ENCODE results near the gene CACNA1H.

The CACNA1H gene

DNA sequence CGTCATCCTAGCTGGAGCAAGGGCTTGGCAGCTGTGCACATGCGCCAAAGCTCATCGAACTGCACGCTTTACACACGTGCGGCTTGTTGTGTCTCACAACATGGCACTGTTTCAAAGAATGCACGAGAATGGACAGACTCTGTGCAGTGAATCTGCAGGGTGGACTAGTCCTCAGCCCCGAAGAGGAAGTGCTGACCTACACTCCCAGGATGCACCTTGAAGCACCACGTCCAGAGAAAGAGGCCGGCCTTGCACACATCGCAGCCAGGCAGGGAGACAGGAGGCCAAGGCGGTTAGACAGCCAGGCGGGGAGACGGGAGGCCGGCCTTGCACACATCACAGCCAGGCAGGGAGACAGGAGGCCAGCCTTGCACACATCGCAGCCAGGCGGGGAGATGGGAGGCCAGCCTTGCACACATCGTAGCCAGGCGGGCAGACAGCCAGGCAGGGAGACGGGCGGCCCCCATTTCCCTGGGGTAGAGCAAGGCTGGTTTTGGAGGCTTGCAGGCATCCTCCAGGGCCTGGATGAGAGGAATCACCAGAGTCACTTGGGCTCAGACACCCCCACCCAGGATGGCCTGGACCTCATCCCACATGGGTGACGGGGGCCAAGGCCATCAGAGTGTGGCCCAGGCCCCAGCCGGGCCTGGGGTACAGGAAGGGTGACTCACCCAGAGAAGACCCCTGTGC, 9.0 kb upstream of the CACNA1H start:
- no peak for DNase-seq

- DNase-seq = no peak
Measured at GRCh38 chr16:1144476-1145382, 8.2 kb upstream of the CACNA1H start.

DNA sequence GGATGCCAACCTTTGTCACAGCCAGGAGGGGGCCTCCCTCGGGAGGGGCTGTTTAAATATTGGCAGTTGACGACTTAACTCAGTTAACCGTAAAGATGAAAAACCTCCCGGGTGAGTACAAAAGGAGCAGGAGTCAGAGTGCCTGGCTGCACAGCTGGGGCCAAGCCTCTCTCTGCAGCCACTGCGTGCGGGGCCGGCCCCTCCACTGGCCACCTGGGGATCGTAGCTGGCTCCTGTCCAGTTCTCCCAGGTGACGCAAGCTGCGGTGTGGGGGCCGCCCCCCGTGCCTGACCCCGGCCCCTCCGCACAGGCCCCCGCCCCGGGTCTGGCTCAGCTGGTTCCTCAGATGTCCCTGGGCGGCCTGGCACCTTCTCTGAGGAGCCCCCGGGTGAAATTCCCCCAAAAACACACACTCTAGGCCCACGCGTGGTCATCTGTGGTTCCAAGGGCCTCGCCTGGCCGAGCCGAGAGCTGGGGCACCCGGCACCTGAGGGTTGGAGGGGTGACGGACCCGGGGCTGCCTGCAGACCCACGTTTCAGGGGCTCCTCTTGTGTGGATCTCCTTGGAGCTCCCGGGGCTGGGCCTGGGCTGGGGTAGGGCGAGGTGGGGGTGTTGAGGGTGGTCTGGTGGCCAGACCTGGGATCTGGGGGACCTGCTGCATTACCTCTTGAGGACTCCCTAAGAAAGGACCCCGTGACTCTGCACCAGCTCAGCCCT, 7.4 kb upstream of the CACNA1H start:
- DNase-seq = no peak

GRCh38 chr16:1146409-1146808, 6.5 kb upstream of the CACNA1H start:
- DNase-seq = no peak

GRCh38 chr16:1147027-1147426, 5.9 kb upstream of the CACNA1H start:
- DNase-seq = no peak

DNA sequence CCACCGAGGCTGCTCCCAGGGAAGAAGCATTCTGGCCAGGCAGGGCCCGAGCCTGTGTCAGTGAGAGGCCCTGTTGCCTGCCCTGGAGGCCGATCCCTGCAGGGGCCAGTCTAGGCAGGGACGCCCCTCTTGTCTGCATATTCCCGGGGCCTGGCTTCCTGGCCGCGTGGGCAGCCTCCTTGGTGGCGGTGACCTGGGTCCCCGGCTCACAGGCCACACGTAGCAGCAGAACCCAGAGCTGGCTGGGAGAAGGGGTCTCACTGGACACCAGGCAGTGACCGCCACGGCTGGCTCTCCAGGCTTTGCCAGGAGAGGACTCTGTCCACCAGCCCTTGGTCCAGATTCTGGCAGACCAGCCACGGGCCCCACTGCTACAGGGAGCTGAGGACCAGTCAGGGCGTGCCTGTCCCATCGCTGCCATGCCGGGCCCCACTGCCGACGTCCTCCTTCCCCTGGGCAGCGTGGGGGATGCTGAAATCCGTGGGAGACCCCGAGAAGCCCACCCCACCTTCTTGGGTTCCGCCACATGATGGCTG, 3.7 kb upstream of the CACNA1H start:
- no peak for DNase-seq

- no peak for DNase-seq
Measured at GRCh38 chr16:1150511-1150982, 2.4 kb upstream of the CACNA1H start.

- DNase-seq = no peak
Measured at GRCh38 chr16:1151424-1152122, 1.3 kb upstream of the CACNA1H start.

- DNase-seq = peak; percentile 52
Measured at GRCh38 chr16:1152123-1152638, 725 bp upstream of the CACNA1H start.

- DNase-seq = no peak
Measured at GRCh38 chr16:1153480-1154160, 714 bp downstream of the CACNA1H start.

GRCh38 chr16:1154291-1154886, 1.5 kb downstream of the CACNA1H start:
- DNase-seq = no peak

GRCh38 chr16:1154887-1155331, 2.0 kb downstream of the CACNA1H start:
- no peak for DNase-seq

- DNase-seq = no peak
Measured at GRCh38 chr16:1155353-1156054, 2.6 kb downstream of the CACNA1H start.

DNA sequence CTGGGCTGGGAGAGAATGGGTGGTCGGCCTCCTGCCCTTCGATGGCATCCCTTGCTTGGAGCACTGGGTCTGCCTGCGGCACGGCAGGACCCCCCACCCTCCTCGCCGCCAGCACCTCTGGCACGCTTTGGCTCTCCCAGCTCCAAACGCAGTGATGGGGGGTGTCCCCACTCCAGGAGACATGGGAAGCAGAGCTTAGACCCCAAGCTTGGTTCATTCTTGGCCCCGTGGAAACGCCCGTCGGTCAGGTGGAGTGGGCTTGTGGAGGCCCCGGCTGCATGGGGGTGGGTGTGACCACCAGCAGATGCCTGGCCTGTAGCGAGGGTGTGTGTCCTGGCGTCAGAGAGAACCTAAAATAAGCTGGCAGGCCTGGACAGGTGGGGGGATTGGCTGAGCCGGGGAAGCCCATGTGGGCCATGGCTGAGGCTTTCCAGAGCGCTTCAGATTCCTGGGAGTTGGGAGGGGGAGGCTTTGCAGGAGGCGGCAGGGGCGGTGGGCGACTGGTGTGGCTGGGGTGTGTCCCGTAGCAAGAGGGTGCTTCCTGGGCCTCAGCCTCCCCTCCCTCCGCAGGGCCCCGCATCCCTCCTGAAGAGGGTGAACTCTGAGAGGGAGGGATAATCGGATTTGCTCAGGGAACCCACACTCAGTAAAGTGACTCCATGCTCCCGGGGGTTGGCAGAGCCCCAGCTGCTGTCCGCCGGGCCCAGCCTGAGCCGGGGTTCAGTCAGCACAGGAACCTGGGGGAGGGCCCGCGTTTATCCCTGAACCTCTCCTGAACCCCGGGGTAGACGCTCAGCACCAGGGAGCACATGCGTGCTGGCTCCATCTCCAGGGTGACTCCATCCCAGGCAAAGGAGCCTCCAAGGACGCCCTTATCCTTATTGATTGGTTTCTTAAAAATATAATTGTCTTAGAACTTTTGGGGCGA, 3.4 kb downstream of the CACNA1H start:
- DNase-seq = no peak

- no peak for DNase-seq
Measured at GRCh38 chr16:1156983-1157638, 4.2 kb downstream of the CACNA1H start.

DNA sequence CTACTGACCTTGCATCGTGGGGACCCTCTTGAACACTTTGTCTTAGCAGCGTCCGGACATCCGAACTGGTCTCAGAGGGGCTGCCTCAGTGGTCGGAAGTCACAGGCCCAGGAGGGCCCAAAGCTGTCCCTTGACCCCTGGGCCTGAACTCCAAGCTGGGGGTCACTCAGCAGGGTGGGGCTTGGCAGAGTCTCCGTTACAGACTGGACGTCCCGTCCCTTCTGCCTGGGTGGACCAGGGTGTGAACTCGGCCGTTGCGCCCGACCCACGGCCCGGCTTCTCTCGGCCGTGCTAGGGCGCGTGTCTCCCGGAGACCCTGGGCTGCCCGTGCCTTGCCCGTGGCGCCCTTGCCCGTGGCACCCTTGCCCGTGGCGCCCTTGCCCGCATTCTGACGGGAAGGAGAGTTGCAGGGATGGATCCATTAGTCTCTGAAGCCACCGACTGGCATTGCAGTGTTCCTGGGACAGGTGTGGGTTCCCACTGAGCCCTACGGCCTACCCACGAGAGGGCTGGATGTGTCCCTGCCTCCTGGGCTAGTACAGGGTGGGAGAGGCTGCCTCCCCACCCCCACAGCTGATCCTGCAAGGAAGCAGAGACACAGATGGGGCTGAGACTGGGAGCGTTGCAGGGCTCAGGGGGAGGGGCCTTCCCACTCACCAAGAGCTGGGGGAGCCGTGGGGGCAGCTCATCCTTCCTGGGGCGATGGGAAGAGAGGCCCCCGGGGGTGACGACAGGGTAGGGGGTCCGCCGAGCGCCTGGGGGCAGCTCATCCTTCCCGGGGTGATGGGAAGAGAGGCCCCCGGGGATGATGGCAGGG, 4.9 kb downstream of the CACNA1H start:
- no peak for DNase-seq

GRCh38 chr16:1158456-1159324, 5.8 kb downstream of the CACNA1H start:
- DNase-seq = no peak
